Measurements from ENCODE around the gene DNMBP. TPM values are rescaled to one million over a fixed set of nuclear protein-coding genes. Genes with fewer than 3 reads are reported as not detected.
"Not testable (repeated sequence)": the region's sequence is repeated elsewhere in the genome, so short reads cannot be mapped to it uniquely, and the experiment has no call there.

Gene DNMBP
- total RNA-seq, 4 donors from 2014 or later, result 11.7 to 17.4 (median 13.4) TPM

DNA sequence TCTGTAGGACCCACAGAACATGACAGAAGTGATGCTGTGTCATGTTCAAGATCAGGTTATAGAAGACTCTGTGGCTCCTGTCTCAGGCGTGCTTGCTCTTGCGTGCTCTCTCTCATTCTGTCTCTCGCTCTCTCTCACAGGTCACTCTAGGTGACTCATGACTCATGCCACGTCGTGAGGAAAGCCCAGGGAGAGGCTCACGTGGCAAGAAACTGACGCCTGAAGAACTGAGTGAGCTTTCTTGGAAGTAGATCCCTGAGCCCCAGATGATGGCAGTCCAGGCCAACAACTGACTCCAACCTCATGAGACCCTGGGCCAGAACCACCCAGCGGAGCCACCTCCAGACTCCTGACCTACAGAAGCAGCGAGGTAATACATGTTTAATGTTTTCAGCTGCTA lies 103.3 kb downstream of the DNMBP start:
- intact Hi-C loops (cut with DNase I), result no loop called here
- 85 to 93% methylated on average over 9 of the region's 9 CpGs for WGBS, 2 donors
- H3K4me1 ChIP-seq, result no peaks in the 10 kb centered on the region
- no peak overlapping the region for H3K27ac ChIP-seq
- no peaks in the 10 kb centered on the region for H3K27me3 ChIP-seq
- H3K9me3 ChIP-seq, result no peaks in the 10 kb centered on the region
- no peak for DNase-seq
- no peak overlapping the region for H3K4me3 ChIP-seq (replicated peaks in 1 of 3)
- TF ChIP-seq POLR2A (IDR thresholded peaks at IDR 0.05), result no peak
- TF ChIP-seq, protein P1, sequence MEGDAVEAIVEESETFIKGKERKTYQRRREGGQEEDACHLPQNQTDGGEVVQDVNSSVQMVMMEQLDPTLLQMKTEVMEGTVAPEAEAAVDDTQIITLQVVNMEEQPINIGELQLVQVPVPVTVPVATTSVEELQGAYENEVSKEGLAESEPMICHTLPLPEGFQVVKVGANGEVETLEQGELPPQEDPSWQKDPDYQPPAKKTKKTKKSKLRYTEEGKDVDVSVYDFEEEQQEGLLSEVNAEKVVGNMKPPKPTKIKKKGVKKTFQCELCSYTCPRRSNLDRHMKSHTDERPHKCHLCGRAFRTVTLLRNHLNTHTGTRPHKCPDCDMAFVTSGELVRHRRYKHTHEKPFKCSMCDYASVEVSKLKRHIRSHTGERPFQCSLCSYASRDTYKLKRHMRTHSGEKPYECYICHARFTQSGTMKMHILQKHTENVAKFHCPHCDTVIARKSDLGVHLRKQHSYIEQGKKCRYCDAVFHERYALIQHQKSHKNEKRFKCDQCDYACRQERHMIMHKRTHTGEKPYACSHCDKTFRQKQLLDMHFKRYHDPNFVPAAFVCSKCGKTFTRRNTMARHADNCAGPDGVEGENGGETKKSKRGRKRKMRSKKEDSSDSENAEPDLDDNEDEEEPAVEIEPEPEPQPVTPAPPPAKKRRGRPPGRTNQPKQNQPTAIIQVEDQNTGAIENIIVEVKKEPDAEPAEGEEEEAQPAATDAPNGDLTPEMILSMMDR (IDR thresholded peaks at IDR 0.05), result no peak
- peaks cover 14 to 16% of the 10 kb centered on the region in 2 donors for H3K36me3 ChIP-seq

GRCh38 chr10:99905971-99906370 lies 103.8 kb downstream of the DNMBP start:
- WGBS, 2 donors, result 89 to 93% methylated on average over 3 of the region's 3 CpGs
- DNase-seq, result no peak
- no peak overlapping the region for H3K27ac ChIP-seq
- peaks cover 14 to 16% of the 10 kb centered on the region in 2 donors for H3K36me3 ChIP-seq
- intact Hi-C loops (cut with DNase I), result no loop called here
- no peaks in the 10 kb centered on the region for H3K4me1 ChIP-seq
- no peaks in the 10 kb centered on the region for H3K27me3 ChIP-seq
- TF ChIP-seq POLR2A (IDR thresholded peaks at IDR 0.05), result no peak
- TF ChIP-seq, protein P1 (IDR thresholded peaks at IDR 0.05), result no peak
- H3K9me3 ChIP-seq, result no peaks in the 10 kb centered on the region
- no peak overlapping the region for H3K4me3 ChIP-seq (replicated peaks in 1 of 3)

DNA sequence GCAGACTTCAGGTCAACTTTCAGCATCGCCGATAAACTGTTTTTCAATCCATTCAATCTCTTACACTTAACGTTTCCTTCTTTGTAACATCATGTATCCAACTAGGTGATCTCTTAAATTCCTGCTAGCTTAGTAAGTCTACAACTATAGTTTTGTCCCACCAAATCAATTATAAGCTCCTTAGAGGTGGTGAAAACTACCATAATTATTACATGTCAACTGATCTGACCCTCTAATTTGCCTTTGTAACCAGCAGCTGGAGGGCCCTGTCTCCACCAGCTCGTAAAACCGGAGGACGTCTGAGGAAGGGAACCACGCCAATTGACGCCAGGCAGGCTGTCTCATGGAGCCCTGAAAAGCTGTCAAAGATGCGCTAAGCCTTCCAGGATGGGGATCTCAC lies 113.9 kb downstream of the DNMBP start:
- WGBS, 2 donors, result 92 to 93% methylated on average over 9 of the region's 9 CpGs
- Histone ChIP-seq H3K36me3 (peaks cover 23 to 56% of the 10 kb centered on the region in 2 donors), H3K27ac (no peak overlapping the region), H3K4me1 (no peaks in the 10 kb centered on the region), H3K9me3 (no peaks in the 10 kb centered on the region), H3K27me3 (no peaks in the 10 kb centered on the region), H3K4me3 (replicated peaks in 1 of 3) (no peak overlapping the region)
- DNase-seq, result no peak
- TF ChIP-seq, protein P1 (IDR thresholded peaks at IDR 0.05), result no peak
- TF ChIP-seq POLR2A (IDR thresholded peaks at IDR 0.05), result no peak
- intact Hi-C loops (cut with DNase I), result no loop called here

GRCh38 chr10:99895066-99895465 lies 114.7 kb downstream of the DNMBP start:
- H3K27ac ChIP-seq; intact Hi-C loops (cut with DNase I); H3K4me3 ChIP-seq (replicated peaks in 1 of 3); DNase-seq; H3K9me3 ChIP-seq; H3K27me3 ChIP-seq; H3K4me1 ChIP-seq: not testable (repeated sequence)
- H3K36me3 ChIP-seq, result peaks cover 23 to 56% of the 10 kb centered on the region in 2 donors
- WGBS, 2 donors, result 95 to 98% methylated on average over 9 of the region's 9 CpGs

- H3K4me3 ChIP-seq (replicated peaks in 1 of 3), result no peak overlapping the region
- H3K27ac ChIP-seq, result no peak overlapping the region
- intact Hi-C loops (cut with DNase I), result no loop called here
- no peaks in the 10 kb centered on the region for H3K4me1 ChIP-seq
- H3K9me3 ChIP-seq, result no peaks in the 10 kb centered on the region
- peaks cover 23 to 56% of the 10 kb centered on the region in 2 donors for H3K36me3 ChIP-seq
- no peaks in the 10 kb centered on the region for H3K27me3 ChIP-seq
- DNase-seq, result no peak
- TF ChIP-seq, protein P1 (IDR thresholded peaks at IDR 0.05), result no peak
- TF ChIP-seq POLR2A (IDR thresholded peaks at IDR 0.05), result no peak
- WGBS, 2 donors, result 94 to 97% methylated on average over 4 of the region's 4 CpGs
Observed at GRCh38 chr10:99894613-99895012, 115.1 kb downstream of the DNMBP start.

DNA sequence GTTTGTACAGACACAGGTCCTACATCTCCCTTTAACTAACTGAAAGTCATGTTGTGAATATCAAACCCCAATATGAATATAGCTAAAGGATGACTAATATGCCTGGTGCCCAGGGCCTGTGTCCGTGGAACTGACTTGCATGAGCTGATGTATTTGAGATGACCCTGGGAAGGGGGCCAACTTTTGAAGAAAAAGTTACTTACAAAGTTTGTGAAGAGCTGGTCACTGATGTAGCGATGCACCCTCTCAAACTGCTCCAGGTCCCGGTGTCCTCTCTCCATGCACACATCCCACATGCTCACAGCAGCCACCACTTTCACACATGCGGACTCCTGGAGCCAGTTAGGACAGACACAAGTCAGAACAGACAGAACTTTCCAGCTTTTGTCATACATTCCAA lies 121.1 kb downstream of the DNMBP start:
- Histone ChIP-seq H3K27ac (no peak overlapping the region), H3K27me3 (no peaks in the 10 kb centered on the region)
- intact Hi-C loops (cut with DNase I), result no loop called here

More for the DNA sequence above, 121.1 kb downstream of the DNMBP start:
- Histone ChIP-seq H3K9me3 (no peaks in the 10 kb centered on the region), H3K4me3 (replicated peaks in 1 of 3) (no peak overlapping the region), H3K36me3 (peaks cover 14 to 44% of the 10 kb centered on the region in 2 donors), H3K4me1 (no peaks in the 10 kb centered on the region)
- 90 to 95% methylated on average over 4 of the region's 4 CpGs for WGBS, 2 donors
- no peak for DNase-seq
- TF ChIP-seq, protein P1 (IDR thresholded peaks at IDR 0.05), result no peak
- TF ChIP-seq POLR2A (IDR thresholded peaks at IDR 0.05), result no peak

Data from thyroid gland (tissue), 4 donors.